ENCODE measurements around the gene CTU2.

The CTU2 gene

DNA sequence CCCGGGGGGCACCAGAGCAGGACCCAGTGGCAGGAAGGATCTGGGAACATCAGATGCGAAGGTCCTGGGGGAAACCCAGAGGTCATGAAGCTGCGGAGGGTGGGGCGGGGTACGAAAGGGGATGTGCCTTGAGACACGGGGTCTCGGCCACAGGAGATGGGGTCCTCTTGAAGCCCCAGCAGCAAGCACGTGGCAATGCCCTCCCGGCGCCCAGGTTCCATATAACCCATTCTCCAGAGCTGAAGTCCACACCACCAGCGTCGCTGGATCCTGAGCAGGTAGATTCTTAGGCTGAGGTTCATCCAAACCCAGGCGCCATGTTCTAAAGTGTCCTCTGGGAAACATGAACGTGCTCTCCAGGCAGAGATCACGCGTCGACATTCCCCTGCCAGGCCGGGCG lies 57.8 kb downstream of the CTU2 start:
- DNase-seq: no peak

DNA sequence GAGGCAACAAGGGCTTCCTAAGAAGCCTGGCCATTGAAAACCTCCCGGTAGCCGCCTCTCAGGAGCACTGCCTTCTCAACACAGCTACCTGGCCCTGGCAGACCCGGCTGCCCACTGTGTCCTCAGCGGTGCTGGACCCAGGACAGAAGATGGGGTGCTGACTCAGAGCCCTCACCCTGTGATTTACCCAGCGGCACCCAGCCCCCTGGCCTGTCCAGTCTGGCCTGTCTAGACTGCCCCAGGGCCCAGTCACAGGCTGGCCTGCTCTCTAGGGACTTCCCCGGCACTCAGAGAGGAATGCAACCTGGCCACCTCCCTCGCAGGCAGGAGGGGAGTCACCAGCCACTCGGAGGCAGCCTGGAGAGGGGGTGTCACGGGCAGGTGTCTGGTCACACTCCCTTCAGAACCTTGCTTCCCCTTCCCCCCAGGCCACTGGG lies 58.6 kb downstream of the CTU2 start:
- DNase-seq: no peak

Measured in stimulated activated CD4-positive, alpha-beta T cell treated with anti-CD3 and anti-CD28 coated beads, Interleukin-4, amount 100 ng/mL, for 4 hours (primary cell).